HCT116 (cell line): Measurements from ENCODE around the gene MMP24. TPM values are rescaled to one million over a fixed set of nuclear protein-coding genes. Genes with fewer than 3 reads are reported as not detected.

Source experiments
- ATAC-seq: fragments of 200-7000 bp; cut with Tn5 transposase; 2 replicates; pipeline ENCODE4 v1.9.1; 2020; ENCODE audit warnings: mild to moderate bottlenecking, moderate library complexity
- BruUV-seq: library from RNA; stranded (reverse); fragments of 400-500 nt; replicated peaks from 2 replicates; lab custom pipeline; 2021; lab: Mats Ljungman, UMichigan
- CTCF ChIA-PET: fragments of 300-600 bp; sonication (Branson Sonifier 250); formaldehyde crosslinking; loops from one replicate; lab custom pipeline; 2021; ENCODE audit warnings: antibody characterized with exemption; lab: Charles Lee
- POLR2A ChIA-PET: fragments of 300-600, 350-600 bp; sonication (Branson Sonifier 250); formaldehyde crosslinking; loops from one replicate; lab custom pipeline; 2021; ENCODE audit warnings: antibody characterized with exemption; lab: Charles Lee
- RAD21 ChIA-PET, 2 experiments: fragments of 300-600 bp; sonication (Branson Sonifier 250); formaldehyde crosslinking; loops; one replicate each; lab custom pipeline; 2023; ENCODE audit warnings: low total read pairs in 2 of 2; ENCODE audit not compliant: uncharacterized antibody in 2 of 2, unreplicated experiment in 2 of 2, low non-redundant PET in 1 of 2; lab: Charles Lee
- DNase-seq: peaks from one replicate; pipeline ENCODE4 v3.0.0-alpha.2; 2010; ENCODE audit warnings: low read depth, low spot score
- H2AFZ ChIP-seq: fragments of 200-600 bp; shearing (Covaris generic), sonication (generic); 2 replicates; pipeline ENCODE4 v1.6.1; 2017; ENCODE audit warnings: low read depth, mixed run types, mixed read lengths, antibody characterized with exemption, low read length; ENCODE audit not compliant: poor library complexity, severe bottlenecking
- H3K27ac ChIP-seq: 2 replicates; pipeline ENCODE4 v1.5.1; 2012; ENCODE audit warnings: low read depth, low read length
- H3K27me3 ChIP-seq: fragments of 200-600 bp; sonication (generic); 2 replicates; pipeline ENCODE4 v1.6.1; 2016; ENCODE audit warnings: mixed run types, low read length, mixed read lengths; ENCODE audit not compliant: insufficient read depth
- H3K36me3 ChIP-seq, 2 experiments: fragments of 200-500 bp in 1 of 2; fragments of 200-600 bp in 1 of 2; sonication (Bioruptor generic) in 1 of 2; sonication (generic) in 1 of 2; 2 replicates each; pipeline versions ENCODE4 v1.5.1 to v1.6.1; 2014 to 2016; ENCODE audit warnings: low read length in 2 of 2, inconsistent platforms in 1 of 2, mixed read lengths in 1 of 2, mixed run types in 1 of 2; ENCODE audit not compliant: insufficient read depth in 2 of 2, control insufficient read depth in 1 of 2
- H3K4me1 ChIP-seq, 2 experiments: fragments of 200-600 bp in 1 of 2; sonication (generic) in 1 of 2; 2 replicates each; pipeline versions ENCODE4 v1.5.1 to v1.6.1; 2012 to 2017; ENCODE audit warnings: low read length in 2 of 2, inconsistent platforms in 1 of 2, mild to moderate bottlenecking in 1 of 2, mixed read lengths in 1 of 2, mixed run types in 1 of 2, moderate library complexity in 1 of 2; ENCODE audit not compliant: insufficient read depth in 2 of 2, control insufficient read depth in 1 of 2
- H3K4me2 ChIP-seq: fragments of 200-600 bp; sonication (generic); 2 replicates; pipeline ENCODE4 v1.6.1; 2017; ENCODE audit warnings: mixed run types, low read length, mixed read lengths
- H3K4me3 ChIP-seq, 2 experiments: fragments of 200-600 bp in 1 of 2; sonication (generic) in 1 of 2; replicated peaks in 1 of 2; 2 replicates each; pipeline ENCODE4 v1.5.1; 2011 to 2016; ENCODE audit warnings: low read length in 2 of 2, control low read depth in 1 of 2, low read depth in 1 of 2, mild to moderate bottlenecking in 1 of 2, mixed read lengths in 1 of 2, mixed run types in 1 of 2
- H3K79me2 ChIP-seq: fragments of 200-600 bp; sonication (generic); 2 replicates; pipeline ENCODE4 v1.6.1; 2017; ENCODE audit warnings: mild to moderate bottlenecking, mixed run types, low read length, moderate library complexity, mixed read lengths; ENCODE audit not compliant: insufficient read depth
- H3K9ac ChIP-seq: fragments of 200-600 bp; sonication (generic); 2 replicates; pipeline ENCODE4 v1.6.1; 2016; ENCODE audit warnings: low read length, mixed read lengths
- H3K9me2 ChIP-seq: fragments of 200-600 bp; sonication (generic), shearing (Covaris generic); 2 replicates; pipeline ENCODE4 v1.6.1; 2017; ENCODE audit warnings: mixed run types, mild to moderate bottlenecking, moderate library complexity; ENCODE audit not compliant: insufficient read depth
- H3K9me3 ChIP-seq, 2 experiments: fragments of 200-500 bp in 1 of 2; fragments of 200-600 bp in 1 of 2; sonication (Bioruptor generic) in 1 of 2; sonication (generic) in 1 of 2; 2 replicates each; pipeline ENCODE4 v1.6.1; 2014 to 2017; ENCODE audit warnings: low read length in 2 of 2, mixed read lengths in 2 of 2, inconsistent platforms in 1 of 2, low read depth in 1 of 2, mild to moderate bottlenecking in 1 of 2, mixed run types in 1 of 2, moderate library complexity in 1 of 2; ENCODE audit not compliant: control insufficient read depth in 1 of 2, insufficient read depth in 1 of 2
- H4K20me1 ChIP-seq: fragments of 200-600 bp; sonication (generic), shearing (Covaris generic); 2 replicates; pipeline ENCODE4 v1.6.1; 2017; ENCODE audit warnings: mixed run types, mild to moderate bottlenecking, moderate library complexity; ENCODE audit not compliant: insufficient read depth
- ATF3 ChIP-seq: IDR thresholded peaks from 2 replicates; pipeline ENCODE4 v1.6.1; 2012
- CEBPB ChIP-seq: IDR thresholded peaks from 2 replicates; pipeline ENCODE4 v1.6.1; 2012; ENCODE audit warnings: low read depth
- CTCF ChIP-seq, 3 experiments: fragments of 200-600 bp in 1 of 3; sonication (generic) in 1 of 3; IDR thresholded peaks in 2 of 3; conservative IDR thresholded peaks in 1 of 3; 2 replicates each; pipeline ENCODE4 v1.5.1; 2012 to 2017; ENCODE audit warnings: low read depth in 2 of 3, low read length in 2 of 3, antibody characterized with exemption in 1 of 3, borderline replicate concordance in 1 of 3, control low read depth in 1 of 3, mild to moderate bottlenecking in 1 of 3, mixed read lengths in 1 of 3, mixed run types in 1 of 3, moderate library complexity in 1 of 3; ENCODE audit not compliant: insufficient read depth in 1 of 3
- JUND ChIP-seq: IDR thresholded peaks from 2 replicates; pipeline ENCODE4 v1.6.1; 2012
- RAD21 ChIP-seq: IDR thresholded peaks from 2 replicates; pipeline ENCODE4 v1.6.1; 2012; ENCODE audit warnings: low read depth, mild to moderate bottlenecking
- REST ChIP-seq: IDR thresholded peaks from 2 replicates; pipeline ENCODE4 v1.6.1; 2012; ENCODE audit warnings: low read depth
- SIN3A ChIP-seq: IDR thresholded peaks from 2 replicates; pipeline ENCODE4 v1.6.1; 2012; ENCODE audit warnings: low read depth
- ZNF274 ChIP-seq: fragments of 200-500 bp; sonication (Bioruptor generic); IDR thresholded peaks from 2 replicates; pipeline ENCODE4 v1.6.1; 2014; ENCODE audit warnings: mild to moderate bottlenecking, low read depth, low read length, inconsistent platforms
- intact Hi-C: fragments of 100-400 bp; cut with micrococcal nuclease; formaldehyde crosslinking; loops from 2 replicates; pipeline ENCODE4 v1.10.0; 2022
- total RNA-seq: library from RNA; stranded (reverse); gene quantifications from one replicate; pipeline ENCODE4 v1.2.1, GENCODE V29; 2021; ENCODE audit not compliant: unreplicated experiment

MMP24 gene
- total RNA-seq, 1 experiment from 2014 or later = not detected

GRCh38 chr20:35269055-35269781 lies 42.7 kb downstream of the MMP24 start:
- Histone ChIP-seq H3K9ac (no peak overlapping the region), H3K27me3 (no peaks in the 10 kb centered on the region), H3K4me2 (peak overlapping the region; percentile 30; the same call in 1 of the 2 replicates), H3K4me1 (peaks cover 9 to 17% of the 10 kb centered on the region in 2 experiments), H2AFZ (no peak overlapping the region), H3K9me3 (no peaks in the 10 kb centered on the region), H3K9me2 (no peaks in the 10 kb centered on the region), H3K36me3 (no peaks in the 10 kb centered on the region), H3K4me3 (no peak overlapping the region), H3K79me2 (no peaks in the 10 kb centered on the region), H3K27ac (no peak overlapping the region), H4K20me1 (no peaks in the 10 kb centered on the region)
- ChIA-PET CTCF (interaction anchor here (0.7 to 2.3 kb wide), 4 partner anchors 122 to 433 kb away, joined by 3 to 27 read pairs (median 6); partner anchors contain the start of gene EDEM2), POLR2A (no interaction called here), RAD21 (interaction anchor here in 1 of 2 experiments (0.6 kb wide), 1 partner anchor 619 kb away, joined by 3 read pairs; no protein-coding TSS in a partner anchor)
- no TSS peak for BruUV-seq
- ATAC-seq = peak; percentile 89
- intact Hi-C loops = loop anchor here (1.0 to 10.0 kb wide), 4 partner anchors 124 to 434 kb away; partner anchors contain the start of genes ACSS2 and GGT7
- no peak for DNase-seq
- TF ChIP-seq RAD21 (peak; percentile 84), JUND (no peak), CTCF (IDR thresholded peaks at IDR 0.05 in 2 of 3, conservative IDR thresholded peaks at IDR 0.05 in 1 of 3; ENCODE audit: borderline replicate concordance in 1 of 3, insufficient read depth in 1 of 3, low read depth in 2 of 3, low read length in 2 of 3) (peak; percentile 60 to 89 (median 88); a peak in 5 of 6 replicates), ZNF274 (no peak), REST (no peak), CEBPB (no peak), ATF3 (no peak), SIN3A (no peak)
